OCI-LY1 (cell line): Measurements from ENCODE around the gene AKAP13.

Experiments
- H2AFZ ChIP-seq: fragments of 200-600 bp; sonication (generic), shearing (Covaris generic); 2 replicates; pipeline ENCODE4 v1.6.0; 2014; ENCODE audit warnings: antibody characterized with exemption, mild to moderate bottlenecking, low read length
- H3F3A ChIP-seq: fragments of 200-600 bp; sonication (generic), shearing (Covaris generic); 2 replicates; pipeline ENCODE4 v1.6.0; 2014; ENCODE audit warnings: mild to moderate bottlenecking, antibody characterized with exemption, low read length, moderate library complexity; ENCODE audit not compliant: insufficient read depth
- H3K27ac ChIP-seq: fragments of 200-600 bp; sonication (generic); 2 replicates; pipeline ENCODE4 v1.5.1; 2014; ENCODE audit warnings: low read length, mixed run types, mild to moderate bottlenecking, low read depth; ENCODE audit not compliant: poor library complexity, severe bottlenecking
- H3K27me3 ChIP-seq: fragments of 200-600 bp; sonication (generic); 2 replicates; pipeline ENCODE4 v1.6.0; 2014; ENCODE audit warnings: antibody characterized with exemption, mild to moderate bottlenecking, low read length, moderate library complexity; ENCODE audit not compliant: insufficient read depth
- H3K36me3 ChIP-seq: fragments of 200-600 bp; sonication (generic); 2 replicates; pipeline ENCODE4 v1.6.1; 2014; ENCODE audit warnings: mild to moderate bottlenecking, antibody characterized with exemption, low read length, moderate library complexity, mixed read lengths; ENCODE audit not compliant: insufficient read depth
- H3K4me1 ChIP-seq: fragments of 200-600 bp; sonication (generic); 2 replicates; pipeline ENCODE4 v1.5.1; 2014; ENCODE audit warnings: mild to moderate bottlenecking, low read length, moderate library complexity; ENCODE audit not compliant: insufficient read depth, severe bottlenecking
- H3K4me2 ChIP-seq: fragments of 200-600 bp; sonication (generic), shearing (Covaris generic); 2 replicates; pipeline ENCODE4 v1.6.1; 2014; ENCODE audit warnings: low read length
- H3K4me3 ChIP-seq: fragments of 200-600 bp; sonication (generic); 2 replicates; pipeline ENCODE4 v1.5.1; 2014; ENCODE audit warnings: low read length, low read depth, mild to moderate bottlenecking, mixed read lengths; ENCODE audit not compliant: poor library complexity, severe bottlenecking
- H3K79me2 ChIP-seq: fragments of 200-600 bp; shearing (Covaris generic); 2 replicates; pipeline ENCODE4 v1.6.1; 2016; ENCODE audit warnings: mixed run types, low read length, mixed read lengths; ENCODE audit not compliant: insufficient read depth
- H3K9ac ChIP-seq: fragments of 200-600 bp; sonication (generic), shearing (Covaris generic); 2 replicates; pipeline ENCODE4 v1.6.1; 2014; ENCODE audit warnings: mild to moderate bottlenecking, low read length, mixed read lengths
- H3K9me2 ChIP-seq: fragments of 200-600 bp; sonication (generic), shearing (Covaris generic); 2 replicates; pipeline ENCODE4 v1.6.1; 2014; ENCODE audit warnings: low read depth, mild to moderate bottlenecking, low read length, mixed read lengths
- H3K9me3 ChIP-seq: fragments of 200-600 bp; shearing (Covaris generic); 2 replicates; pipeline ENCODE4 v1.6.1; 2014; ENCODE audit warnings: low read length, mixed read lengths
- H4K20me1 ChIP-seq: fragments of 200-600 bp; sonication (generic), shearing (Covaris generic); 2 replicates; pipeline ENCODE4 v1.6.0; 2016; ENCODE audit warnings: mild to moderate bottlenecking, low read length; ENCODE audit not compliant: insufficient read depth
- CTCF ChIP-seq: fragments of 200-600 bp; sonication (generic), shearing (Covaris generic); IDR thresholded peaks from 2 replicates; pipeline ENCODE4 v1.5.1; 2017; ENCODE audit warnings: mild to moderate bottlenecking, antibody characterized with exemption, low read length, moderate library complexity, mixed read lengths
- EZH2 ChIP-seq: fragments of 200-600 bp; sonication (generic), shearing (Covaris generic); IDR thresholded peaks from 2 replicates; pipeline ENCODE4 v1.8.0; 2017; ENCODE audit warnings: borderline replicate concordance, mixed run types, mild to moderate bottlenecking, antibody characterized with exemption, low read length, moderate library complexity, mixed read lengths

AKAP13 gene

GRCh38 chr15:85760531-85761371 is 380.3 kb downstream of the AKAP13 start:
- no peaks in the 10 kb centered on the region for H3K79me2 ChIP-seq
- H3K36me3 ChIP-seq, result no peaks in the 10 kb centered on the region
- no peak overlapping the region for H3K27ac ChIP-seq
- peak; percentile 14; the same call in 1 of the 2 replicates for TF ChIP-seq CTCF
- no peak for TF ChIP-seq EZH2
- H2AFZ ChIP-seq, result no peak overlapping the region
- H4K20me1 ChIP-seq, result no peaks in the 10 kb centered on the region
- no peak overlapping the region for H3K4me3 ChIP-seq
- H3F3A ChIP-seq, result no peaks in the 10 kb centered on the region
- no peaks in the 10 kb centered on the region for H3K27me3 ChIP-seq
- H3K9me3 ChIP-seq, result no peaks in the 10 kb centered on the region
- H3K4me2 ChIP-seq, result no peak overlapping the region
- no peaks in the 10 kb centered on the region for H3K9me2 ChIP-seq
- H3K9ac ChIP-seq, result no peak overlapping the region
- no peaks in the 10 kb centered on the region for H3K4me1 ChIP-seq

- TF ChIP-seq CTCF, result no peak
- no peak for TF ChIP-seq EZH2
- H3K27me3 ChIP-seq, result no peaks in the 10 kb centered on the region
- H3K4me2 ChIP-seq, result no peak overlapping the region
- H3K27ac ChIP-seq, result no peak overlapping the region
- no peaks in the 10 kb centered on the region for H3K79me2 ChIP-seq
- H3K9me3 ChIP-seq, result no peaks in the 10 kb centered on the region
- H3K36me3 ChIP-seq, result no peaks in the 10 kb centered on the region
- H2AFZ ChIP-seq, result no peak overlapping the region
- H3K4me3 ChIP-seq, result no peak overlapping the region
- H4K20me1 ChIP-seq, result no peaks in the 10 kb centered on the region
- no peaks in the 10 kb centered on the region for H3K4me1 ChIP-seq
- no peak overlapping the region for H3K9ac ChIP-seq
- no peaks in the 10 kb centered on the region for H3F3A ChIP-seq
- no peaks in the 10 kb centered on the region for H3K9me2 ChIP-seq
These were observed 381.2 kb downstream of the AKAP13 start for GRCh38 chr15:85761635-85762034.

GRCh38 chr15:85762039-85762755 is 381.8 kb downstream of the AKAP13 start:
- TF ChIP-seq CTCF (no peak), EZH2 (no peak)
- Histone ChIP-seq H3K36me3 (no peaks in the 10 kb centered on the region), H3K27me3 (no peaks in the 10 kb centered on the region), H2AFZ (no peak overlapping the region), H4K20me1 (no peaks in the 10 kb centered on the region), H3K9me3 (no peaks in the 10 kb centered on the region), H3K4me3 (no peak overlapping the region), H3K4me2 (no peak overlapping the region), H3K9ac (no peak overlapping the region), H3K9me2 (no peaks in the 10 kb centered on the region), H3K27ac (no peak overlapping the region), H3K79me2 (no peaks in the 10 kb centered on the region), H3K4me1 (no peaks in the 10 kb centered on the region), H3F3A (no peaks in the 10 kb centered on the region)
